Ovary (tissue), 3 donors: ENCODE data around the gene SLC48A1.

Experiments used
- CTCF ChIP-seq, 3 donors: fragments of 450-650 bp in 2 of 3; fragments of 200-600 bp in 1 of 3; IDR thresholded peaks; one replicate each; pipeline versions ENCODE4 v1.5.1 to v1.8.0; 2016 to 2022; ENCODE audit warnings: antibody characterized with exemption in 3 of 3, mild to moderate bottlenecking in 1 of 3
- EP300 ChIP-seq: sonication (generic); formaldehyde crosslinking; IDR thresholded peaks from one replicate; pipeline ENCODE4 v1.6.1; 2017; ENCODE audit warnings: antibody characterized with exemption
- donor health status: DM: no; HTN: no; CAD: no.

GRCh38 chr12:47746523-47746922 lies 26.5 kb upstream of the SLC48A1 start:
- TF ChIP-seq CTCF (IDR thresholded peaks at IDR 0.05) = no peak
- TF ChIP-seq EP300 = no peak
